Endodermal cell (in vitro differentiated cells): ENCODE results near the gene KCTD8. TPM values are rescaled to one million over a fixed set of nuclear protein-coding genes. Genes with fewer than 3 reads are reported as not detected.

ENCODE experiments used
- DNase-seq: peaks from one replicate; pipeline ENCODE4 v3.0.0-alpha.2; 2017
- H3K27ac ChIP-seq: 2 replicates; pipeline ENCODE4 v1.5.1; 2013; ENCODE audit warnings: mild to moderate bottlenecking, low read depth, low read length, moderate library complexity
- H3K27me3 ChIP-seq: 2 replicates; pipeline ENCODE4 v1.6.1; 2013; ENCODE audit warnings: mild to moderate bottlenecking, low read length, moderate library complexity; ENCODE audit not compliant: insufficient read depth, control insufficient read depth, poor library complexity, severe bottlenecking
- H3K36me3 ChIP-seq: 2 replicates; pipeline ENCODE4 v1.7.0; 2013; ENCODE audit warnings: mild to moderate bottlenecking, low read length, moderate library complexity; ENCODE audit not compliant: control insufficient read depth, insufficient read depth
- H3K4me1 ChIP-seq: one replicate; pipeline ENCODE4 v1.7.0; 2013; ENCODE audit warnings: low read length; ENCODE audit not compliant: control insufficient read depth, insufficient read depth
- H3K4me3 ChIP-seq: 2 replicates; pipeline ENCODE4 v1.5.1; 2013; ENCODE audit warnings: mild to moderate bottlenecking, low read length, moderate library complexity
- H3K9ac ChIP-seq: 2 replicates; pipeline ENCODE4 v1.6.1; 2013; ENCODE audit warnings: mild to moderate bottlenecking, low read length, moderate library complexity; ENCODE audit not compliant: poor library complexity, severe bottlenecking; ENCODE audit errors: extremely low read depth
- H3K9me3 ChIP-seq: 2 replicates; pipeline ENCODE4 v1.6.1; 2013; ENCODE audit warnings: mild to moderate bottlenecking, low read length, moderate library complexity; ENCODE audit not compliant: control insufficient read depth
- H3K27ac Mint-ChIP-seq: 2 replicates; pipeline ENCODE4 v1.8.0; 2020; ENCODE audit warnings: mixed read lengths
- H3K27me3 Mint-ChIP-seq: 2 replicates; pipeline ENCODE4 v1.8.0; 2021; ENCODE audit warnings: mild to moderate bottlenecking, mixed read lengths; ENCODE audit not compliant: insufficient read depth
- H3K36me3 Mint-ChIP-seq: 2 replicates; pipeline ENCODE4 v1.8.0; 2020; ENCODE audit warnings: low read depth, mixed read lengths
- H3K4me1 Mint-ChIP-seq: 2 replicates; pipeline ENCODE4 v1.8.0; 2020; ENCODE audit warnings: mixed read lengths
- H3K4me3 Mint-ChIP-seq: 2 replicates; pipeline ENCODE4 v1.8.0; 2020; ENCODE audit warnings: mild to moderate bottlenecking, moderate library complexity, mixed read lengths
- H3K9me3 Mint-ChIP-seq: 2 replicates; pipeline ENCODE4 v1.8.0; 2020; ENCODE audit warnings: mild to moderate bottlenecking, mixed read lengths
- WGBS, 2 experiments: methylation state at CpG; one replicate each; pipeline versions ENCODE4 v1.1.5 to v1.1.7; 2013; ENCODE audit warnings: missing lambda C conversion rate in 2 of 2, mixed read lengths in 1 of 2; ENCODE audit not compliant: insufficient coverage in 1 of 2, insufficient read length in 1 of 2; 5-methylcytosine and 5-hydroxymethylcytosine counted together
- total RNA-seq, 2 donors: library from RNA; stranded (reverse); fragmentation: NEBNext Ultra II Directional in 1 of 2; extraction: Animal tissue kit (Norgen Biotek cat#: 25700) in 1 of 2; gene quantifications; 2 replicates in 1 of 2; 3 replicates in 1 of 2; pipeline ENCODE4 v1.2.1, GENCODE V29; 2021
- TF ChIP-seq, protein P1 (sequence below): fragments of 200-600 bp; sonication (generic); conservative IDR thresholded peaks from 2 replicates; pipeline ENCODE4 v1.5.0; 2021; ENCODE audit warnings: antibody characterized with exemption, mild to moderate bottlenecking

The KCTD8 gene
- total RNA-seq, 2 donors from 2014 or later = 0.88 to 1.2 TPM

DNA sequence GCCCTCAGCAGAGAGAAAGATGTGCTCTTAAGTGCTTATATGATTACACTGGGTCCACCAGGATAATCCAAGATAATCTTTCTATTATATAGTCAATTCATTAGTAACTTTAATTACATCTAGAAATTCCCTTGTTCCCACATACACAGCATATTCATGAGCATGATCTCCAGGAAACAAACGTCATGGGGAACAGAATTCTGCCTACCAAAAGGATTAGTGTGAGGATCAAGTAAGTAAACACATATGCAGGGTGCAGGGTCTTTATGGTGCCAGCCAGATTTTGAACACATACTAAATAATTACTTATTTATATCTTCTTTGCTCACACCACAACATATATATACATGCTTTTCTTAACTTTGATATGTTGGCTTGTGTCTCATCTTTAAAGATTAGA lies 169.1 kb downstream of the KCTD8 start:
- Mint-ChIP-seq H3K4me3 (no peak overlapping the region), H3K36me3 (no peaks in the 10 kb centered on the region), H3K9me3 (peaks cover 6% of the 10 kb centered on the region), H3K27ac (no peak overlapping the region), H3K4me1 (no peaks in the 10 kb centered on the region), H3K27me3 (peaks cover 15% of the 10 kb centered on the region)
- Histone ChIP-seq H3K36me3 (no peaks in the 10 kb centered on the region), H3K9ac (no peak overlapping the region), H3K9me3 (no peaks in the 10 kb centered on the region), H3K27me3 (peaks cover 5% of the 10 kb centered on the region), H3K4me1 (no peaks in the 10 kb centered on the region), H3K4me3 (no peak overlapping the region), H3K27ac (no peak overlapping the region)
- 73% methylated on average over 1 of the region's 1 CpG; no CpG with 5 or more reads in 1 of the 2 experiments for WGBS, 2 experiments
- no peak for DNase-seq
- TF ChIP-seq, protein P1, sequence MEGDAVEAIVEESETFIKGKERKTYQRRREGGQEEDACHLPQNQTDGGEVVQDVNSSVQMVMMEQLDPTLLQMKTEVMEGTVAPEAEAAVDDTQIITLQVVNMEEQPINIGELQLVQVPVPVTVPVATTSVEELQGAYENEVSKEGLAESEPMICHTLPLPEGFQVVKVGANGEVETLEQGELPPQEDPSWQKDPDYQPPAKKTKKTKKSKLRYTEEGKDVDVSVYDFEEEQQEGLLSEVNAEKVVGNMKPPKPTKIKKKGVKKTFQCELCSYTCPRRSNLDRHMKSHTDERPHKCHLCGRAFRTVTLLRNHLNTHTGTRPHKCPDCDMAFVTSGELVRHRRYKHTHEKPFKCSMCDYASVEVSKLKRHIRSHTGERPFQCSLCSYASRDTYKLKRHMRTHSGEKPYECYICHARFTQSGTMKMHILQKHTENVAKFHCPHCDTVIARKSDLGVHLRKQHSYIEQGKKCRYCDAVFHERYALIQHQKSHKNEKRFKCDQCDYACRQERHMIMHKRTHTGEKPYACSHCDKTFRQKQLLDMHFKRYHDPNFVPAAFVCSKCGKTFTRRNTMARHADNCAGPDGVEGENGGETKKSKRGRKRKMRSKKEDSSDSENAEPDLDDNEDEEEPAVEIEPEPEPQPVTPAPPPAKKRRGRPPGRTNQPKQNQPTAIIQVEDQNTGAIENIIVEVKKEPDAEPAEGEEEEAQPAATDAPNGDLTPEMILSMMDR = no peak

DNA sequence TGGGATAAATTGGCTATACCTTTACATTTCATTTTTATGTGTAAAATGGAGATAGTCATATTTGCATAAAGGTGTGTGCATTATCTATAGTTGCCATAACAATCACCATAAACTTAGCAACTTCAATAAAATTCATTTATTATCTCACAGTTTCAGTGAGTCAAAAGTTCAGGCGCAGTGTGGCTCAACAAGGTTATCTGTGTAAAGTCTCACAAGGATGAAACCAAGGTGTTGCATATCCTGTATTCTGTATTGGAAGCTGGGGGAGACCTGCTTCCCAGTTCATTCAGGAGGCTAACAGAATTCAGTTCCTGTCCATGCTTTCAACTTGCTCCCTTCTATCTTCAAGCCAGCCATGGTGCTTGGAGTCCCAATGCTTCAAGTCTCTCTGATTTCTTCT lies 169.5 kb downstream of the KCTD8 start:
- no peak overlapping the region for H3K27ac ChIP-seq
- H3K4me3 ChIP-seq = no peak overlapping the region
- Mint-ChIP-seq H3K4me3 (no peak overlapping the region), H3K27ac (no peak overlapping the region), H3K36me3 (no peaks in the 10 kb centered on the region), H3K9me3 (peaks cover 2% of the 10 kb centered on the region), H3K27me3 (peaks cover 11% of the 10 kb centered on the region), H3K4me1 (no peaks in the 10 kb centered on the region)
- no peak for DNase-seq
- no peak overlapping the region for H3K9ac ChIP-seq
- H3K36me3 ChIP-seq = no peaks in the 10 kb centered on the region
- peaks cover 3% of the 10 kb centered on the region for H3K27me3 ChIP-seq
- no peaks in the 10 kb centered on the region for H3K9me3 ChIP-seq
- 80 to 97% methylated on average over 1 of the region's 1 CpG for WGBS, 2 experiments
- no peaks in the 10 kb centered on the region for H3K4me1 ChIP-seq
- TF ChIP-seq, protein P1 = no peak

DNA sequence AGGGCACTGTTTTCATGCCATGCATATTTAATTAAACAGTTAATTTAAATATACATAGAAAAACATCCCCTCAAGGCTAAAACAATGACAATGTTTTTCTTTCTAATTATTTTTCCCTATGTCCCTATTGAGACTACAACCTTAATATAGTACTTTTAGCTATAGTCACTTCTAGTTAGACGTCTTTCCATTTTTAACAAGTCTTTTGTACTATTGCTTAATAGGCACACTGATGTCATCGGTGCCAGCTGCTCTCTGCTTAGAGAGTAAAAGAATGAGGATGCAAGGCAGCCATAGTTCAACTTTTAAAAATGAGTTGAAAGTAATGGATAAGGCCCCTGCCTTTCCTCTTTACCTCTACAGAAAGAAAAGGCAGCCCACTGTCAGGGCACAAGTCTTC lies 191.1 kb downstream of the KCTD8 start:
- H3K36me3 ChIP-seq = no peaks in the 10 kb centered on the region
- no peak overlapping the region for H3K4me3 ChIP-seq
- no peak overlapping the region for H3K9ac ChIP-seq
- Mint-ChIP-seq H3K27ac (no peak overlapping the region), H3K9me3 (peaks cover 5% of the 10 kb centered on the region), H3K4me1 (peaks cover 5% of the 10 kb centered on the region), H3K4me3 (no peak overlapping the region), H3K27me3 (no peaks in the 10 kb centered on the region), H3K36me3 (no peaks in the 10 kb centered on the region)
- TF ChIP-seq, protein P1 = no peak
- no peaks in the 10 kb centered on the region for H3K9me3 ChIP-seq
- DNase-seq = no peak
- H3K27ac ChIP-seq = no peak overlapping the region
- no peaks in the 10 kb centered on the region for H3K4me1 ChIP-seq
- WGBS, 2 experiments = 94% methylated on average over 2 of the region's 2 CpGs; no CpG with 5 or more reads in 1 of the 2 experiments
- H3K27me3 ChIP-seq = no peaks in the 10 kb centered on the region
